Neural progenitor cell (in vitro differentiated cells): ENCODE measurements around the gene TMEFF2. TPM values are rescaled to one million over a fixed set of nuclear protein-coding genes. Genes with fewer than 3 reads are reported as not detected.

ENCODE experiments used
- DNase-seq: peaks from one replicate; pipeline ENCODE4 v3.0.0-alpha.2; 2016; ENCODE audit warnings: low spot score
- H2AFZ ChIP-seq: fragments of 200-600 bp; sonication (generic); replicated peaks from 2 replicates; pipeline ENCODE4 v1.6.1; 2016; ENCODE audit warnings: antibody characterized with exemption
- H3F3A ChIP-seq: fragments of 200-600 bp; sonication (generic); 2 replicates; pipeline ENCODE4 v1.6.1; 2016; ENCODE audit warnings: antibody characterized with exemption, low read depth
- H3K27ac ChIP-seq: fragments of 200-600 bp; sonication (generic); 2 replicates; pipeline ENCODE4 v1.5.1; 2016; ENCODE audit warnings: mild to moderate bottlenecking
- H3K27me3 ChIP-seq: fragments of 200-600 bp; sonication (generic); 2 replicates; pipeline ENCODE4 v1.6.1; 2016; ENCODE audit warnings: mild to moderate bottlenecking, moderate library complexity
- H3K36me3 ChIP-seq: fragments of 200-600 bp; sonication (generic); 2 replicates; pipeline ENCODE4 v1.5.1; 2016
- H3K4me1 ChIP-seq: fragments of 200-600 bp; sonication (generic); 2 replicates; pipeline ENCODE4 v1.6.1; 2016; ENCODE audit warnings: mixed run types
- H3K4me2 ChIP-seq: fragments of 200-600 bp; sonication (generic); 2 replicates; pipeline ENCODE4 v1.6.1; 2016
- H3K4me3 ChIP-seq: fragments of 200-600 bp; sonication (generic); 2 replicates; pipeline ENCODE4 v1.5.1; 2016
- H3K79me2 ChIP-seq: fragments of 200-600 bp; sonication (generic); 2 replicates; pipeline ENCODE4 v1.6.1; 2016; ENCODE audit warnings: low read depth
- H3K9ac ChIP-seq: fragments of 200-600 bp; sonication (generic); 2 replicates; pipeline ENCODE4 v1.6.1; 2016
- H3K9me3 ChIP-seq: fragments of 200-600 bp; sonication (generic); 2 replicates; pipeline ENCODE4 v1.5.1; 2016; ENCODE audit warnings: low read depth
- H4K20me1 ChIP-seq: fragments of 200-600 bp; sonication (generic); 2 replicates; pipeline ENCODE4 v1.6.1; 2016; ENCODE audit warnings: low read depth
- H3K27ac Mint-ChIP-seq: 3 replicates; pipeline ENCODE4 v1.8.0; 2021; ENCODE audit warnings: mixed read lengths
- H3K27me3 Mint-ChIP-seq: 2 replicates; pipeline ENCODE4 v1.8.0; 2022; ENCODE audit warnings: low read depth, mild to moderate bottlenecking, inconsistent platforms, moderate library complexity, mixed read lengths; ENCODE audit not compliant: insufficient read depth
- H3K36me3 Mint-ChIP-seq: 3 replicates; pipeline ENCODE4 v1.8.0; 2021; ENCODE audit warnings: mixed read lengths
- H3K4me1 Mint-ChIP-seq: 3 replicates; pipeline ENCODE4 v1.8.0; 2021; ENCODE audit warnings: mixed read lengths
- H3K4me3 Mint-ChIP-seq: 3 replicates; pipeline ENCODE4 v1.8.0; 2021; ENCODE audit warnings: mild to moderate bottlenecking, moderate library complexity, mixed read lengths
- H3K9me3 Mint-ChIP-seq: 3 replicates; pipeline ENCODE4 v1.8.0; 2020; ENCODE audit warnings: mixed read lengths
- EZH2 ChIP-seq: fragments of 200-600 bp; sonication (generic); IDR thresholded peaks from 2 replicates; pipeline ENCODE4 v1.6.1; 2017; ENCODE audit warnings: antibody characterized with exemption, mild to moderate bottlenecking, moderate library complexity
- EZH2phosphoT487 ChIP-seq: fragments of 200-600 bp; sonication (generic); IDR thresholded peaks from 2 replicates; pipeline ENCODE4 v1.6.1; 2017; ENCODE audit warnings: antibody characterized with exemption
- total RNA-seq: library from RNA; depleted of rRNA; stranded (reverse); fragments of >200 nt; gene quantifications from 2 replicates; pipeline ENCODE4 v1.2.3, GENCODE V29; 2015; ENCODE audit warnings: low replicate concordance
- TF ChIP-seq, protein P1 (sequence below): fragments of 200-600 bp; sonication (generic); IDR thresholded peaks from 2 replicates; pipeline ENCODE4 v1.5.1; 2017; ENCODE audit warnings: antibody characterized with exemption, mild to moderate bottlenecking

Gene TMEFF2
- total RNA-seq, 1 donor from 2014 or later = 1.7 TPM

DNA sequence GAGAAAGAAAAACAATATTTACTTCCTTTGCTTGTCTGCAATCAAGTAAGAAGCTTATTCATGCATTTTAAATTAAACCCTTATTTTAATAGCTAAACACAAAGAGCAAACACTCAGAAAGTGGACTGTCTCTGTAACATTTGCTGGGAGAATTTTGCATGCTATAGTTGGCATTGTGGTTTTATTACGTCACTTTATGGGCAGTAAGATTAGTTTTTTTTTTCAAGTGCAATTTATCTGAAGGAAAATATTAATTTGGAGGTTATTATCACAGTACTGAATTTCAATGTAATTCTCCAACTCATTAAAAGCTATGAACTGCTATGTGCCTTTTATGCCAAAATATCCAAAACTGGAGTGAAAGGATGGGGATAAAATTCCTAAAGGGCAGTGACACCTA, 103.3 kb downstream of the TMEFF2 start:
- H3K27ac Mint-ChIP-seq = no peak overlapping the region
- no peaks in the 10 kb centered on the region for H3K9me3 ChIP-seq
- no peak overlapping the region for H3K27ac ChIP-seq
- no peak overlapping the region for H2AFZ ChIP-seq
- no peak for DNase-seq
- no peaks in the 10 kb centered on the region for H3K36me3 Mint-ChIP-seq
- H3K9ac ChIP-seq = no peak overlapping the region
- H3K4me3 Mint-ChIP-seq = no peak overlapping the region
- no peaks in the 10 kb centered on the region for H3K9me3 Mint-ChIP-seq
- no peaks in the 10 kb centered on the region for H3K36me3 ChIP-seq
- H3K4me1 Mint-ChIP-seq = peaks cover 11% of the 10 kb centered on the region
- H3K4me3 ChIP-seq = no peak overlapping the region
- H3F3A ChIP-seq = no peaks in the 10 kb centered on the region
- H3K79me2 ChIP-seq = no peaks in the 10 kb centered on the region
- TF ChIP-seq EZH2phosphoT487 (no peak), EZH2 (no peak)
- TF ChIP-seq, protein P1, sequence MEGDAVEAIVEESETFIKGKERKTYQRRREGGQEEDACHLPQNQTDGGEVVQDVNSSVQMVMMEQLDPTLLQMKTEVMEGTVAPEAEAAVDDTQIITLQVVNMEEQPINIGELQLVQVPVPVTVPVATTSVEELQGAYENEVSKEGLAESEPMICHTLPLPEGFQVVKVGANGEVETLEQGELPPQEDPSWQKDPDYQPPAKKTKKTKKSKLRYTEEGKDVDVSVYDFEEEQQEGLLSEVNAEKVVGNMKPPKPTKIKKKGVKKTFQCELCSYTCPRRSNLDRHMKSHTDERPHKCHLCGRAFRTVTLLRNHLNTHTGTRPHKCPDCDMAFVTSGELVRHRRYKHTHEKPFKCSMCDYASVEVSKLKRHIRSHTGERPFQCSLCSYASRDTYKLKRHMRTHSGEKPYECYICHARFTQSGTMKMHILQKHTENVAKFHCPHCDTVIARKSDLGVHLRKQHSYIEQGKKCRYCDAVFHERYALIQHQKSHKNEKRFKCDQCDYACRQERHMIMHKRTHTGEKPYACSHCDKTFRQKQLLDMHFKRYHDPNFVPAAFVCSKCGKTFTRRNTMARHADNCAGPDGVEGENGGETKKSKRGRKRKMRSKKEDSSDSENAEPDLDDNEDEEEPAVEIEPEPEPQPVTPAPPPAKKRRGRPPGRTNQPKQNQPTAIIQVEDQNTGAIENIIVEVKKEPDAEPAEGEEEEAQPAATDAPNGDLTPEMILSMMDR = no peak
- H3K4me1 ChIP-seq = no peaks in the 10 kb centered on the region
- no peaks in the 10 kb centered on the region for H3K27me3 ChIP-seq
- no peaks in the 10 kb centered on the region for H3K27me3 Mint-ChIP-seq
- no peak overlapping the region for H3K4me2 ChIP-seq
- no peaks in the 10 kb centered on the region for H4K20me1 ChIP-seq

- no peak overlapping the region for H2AFZ ChIP-seq
- no peaks in the 10 kb centered on the region for H3F3A ChIP-seq
- H4K20me1 ChIP-seq = no peaks in the 10 kb centered on the region
- Mint-ChIP-seq H3K27me3 (no peaks in the 10 kb centered on the region), H3K36me3 (no peaks in the 10 kb centered on the region), H3K4me3 (no peak overlapping the region), H3K4me1 (peaks cover 11% of the 10 kb centered on the region), H3K27ac (no peak overlapping the region), H3K9me3 (no peaks in the 10 kb centered on the region)
- H3K9ac ChIP-seq = no peak overlapping the region
- H3K27ac ChIP-seq = no peak overlapping the region
- H3K27me3 ChIP-seq = no peaks in the 10 kb centered on the region
- no peaks in the 10 kb centered on the region for H3K9me3 ChIP-seq
- no peak overlapping the region for H3K4me2 ChIP-seq
- no peak for DNase-seq
- H3K36me3 ChIP-seq = no peaks in the 10 kb centered on the region
- no peaks in the 10 kb centered on the region for H3K4me1 ChIP-seq
- H3K4me3 ChIP-seq = no peak overlapping the region
- H3K79me2 ChIP-seq = no peaks in the 10 kb centered on the region
- TF ChIP-seq EZH2phosphoT487 (no peak), EZH2 (no peak)
- TF ChIP-seq, protein P1 = no peak
These were observed 103.8 kb downstream of the TMEFF2 start for GRCh38 chr2:192090911-192091310.

DNA sequence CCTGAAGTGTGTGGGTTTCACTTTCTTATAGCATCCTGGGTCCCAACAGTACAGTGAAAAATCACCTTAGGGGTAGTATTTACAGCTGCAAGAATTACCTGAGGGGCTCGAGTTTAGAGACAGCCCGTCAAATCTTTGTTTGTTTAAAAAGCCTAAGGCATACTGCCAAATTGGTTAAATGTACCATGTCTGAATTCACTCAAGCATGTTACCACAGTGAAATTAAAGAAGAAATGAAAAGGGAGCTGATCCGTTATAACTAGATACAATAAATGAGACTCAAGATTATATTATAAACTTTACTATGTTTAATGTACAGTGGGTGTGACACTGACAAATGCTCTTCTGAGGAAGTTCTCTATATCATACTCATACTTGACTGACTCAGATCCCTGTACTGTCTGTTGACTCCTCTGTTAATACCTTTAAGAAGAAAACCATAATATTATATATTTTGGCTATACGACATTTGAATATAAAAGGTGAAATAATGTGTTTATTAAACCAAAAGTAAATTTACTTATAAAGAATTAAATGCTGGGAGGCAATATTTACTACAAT, 107.3 kb downstream of the TMEFF2 start:
- no peak overlapping the region for H3K9ac ChIP-seq
- Mint-ChIP-seq H3K4me3 (no peak overlapping the region), H3K9me3 (no peaks in the 10 kb centered on the region), H3K4me1 (peaks cover 17% of the 10 kb centered on the region), H3K27ac (no peak overlapping the region), H3K27me3 (no peaks in the 10 kb centered on the region), H3K36me3 (no peaks in the 10 kb centered on the region)
- no peak overlapping the region for H3K4me3 ChIP-seq
- no peaks in the 10 kb centered on the region for H3K4me1 ChIP-seq
- no peaks in the 10 kb centered on the region for H3F3A ChIP-seq
- no peaks in the 10 kb centered on the region for H3K9me3 ChIP-seq
- no peak overlapping the region for H3K4me2 ChIP-seq
- no peak overlapping the region for H2AFZ ChIP-seq
- H4K20me1 ChIP-seq = no peaks in the 10 kb centered on the region
- H3K79me2 ChIP-seq = no peaks in the 10 kb centered on the region
- no peak overlapping the region for H3K27ac ChIP-seq
- no peak for DNase-seq
- H3K36me3 ChIP-seq = no peaks in the 10 kb centered on the region
- TF ChIP-seq EZH2phosphoT487 = no peak
- TF ChIP-seq EZH2 = no peak
- TF ChIP-seq, protein P1 = no peak
- H3K27me3 ChIP-seq = no peaks in the 10 kb centered on the region
